Nephron (organoid): Measurements from ENCODE around the gene FAM8A1.

ENCODE experiments used
- H3K27ac Mint-ChIP-seq, 3 experiments: 2 replicates each; pipeline ENCODE4 v1.8.0; 2020; ENCODE audit warnings: mixed read lengths in 3 of 3, mild to moderate bottlenecking in 2 of 3, moderate library complexity in 1 of 3
- H3K27me3 Mint-ChIP-seq: 2 replicates; pipeline ENCODE4 v1.8.0; 2021; ENCODE audit warnings: low read depth, mild to moderate bottlenecking, moderate library complexity, mixed read lengths
- H3K36me3 Mint-ChIP-seq: 2 replicates; pipeline ENCODE4 v1.8.0; 2020; ENCODE audit warnings: low read depth, mixed read lengths
- H3K4me1 Mint-ChIP-seq: 2 replicates; pipeline ENCODE4 v1.8.0; 2020; ENCODE audit warnings: mixed read lengths
- H3K4me3 Mint-ChIP-seq, 3 experiments: 2 replicates each; pipeline ENCODE4 v1.8.0; 2020; ENCODE audit warnings: mild to moderate bottlenecking in 3 of 3, mixed read lengths in 3 of 3, moderate library complexity in 2 of 3
- H3K9me3 Mint-ChIP-seq: 2 replicates; pipeline ENCODE4 v1.8.0; 2020; ENCODE audit warnings: mixed read lengths
- CTCF ChIP-seq, 3 experiments: fragments of 200-600 bp; sonication (generic); IDR thresholded peaks; one replicate each; pipeline ENCODE4 v1.5.0; 2021; ENCODE audit warnings: antibody characterized with exemption in 3 of 3; ENCODE audit not compliant: unreplicated experiment in 3 of 3

Gene FAM8A1

GRCh38 chr6:17653198-17653882 is 53.2 kb downstream of the FAM8A1 start:
- H3K27ac Mint-ChIP-seq = no peak overlapping the region
- H3K4me1 Mint-ChIP-seq = peaks cover 5% of the 10 kb centered on the region
- TF ChIP-seq CTCF (IDR thresholded peaks at IDR 0.05; ENCODE audit: unreplicated experiment in 3 of 3) = no peak
- peaks cover 74% of the 10 kb centered on the region for H3K36me3 Mint-ChIP-seq
- H3K27me3 Mint-ChIP-seq = no peaks in the 10 kb centered on the region
- no peak overlapping the region for H3K4me3 Mint-ChIP-seq
- no peaks in the 10 kb centered on the region for H3K9me3 Mint-ChIP-seq

GRCh38 chr6:17656092-17656491 is 56.0 kb downstream of the FAM8A1 start:
- Mint-ChIP-seq H3K36me3 (peaks cover 74% of the 10 kb centered on the region), H3K4me3 (no peak overlapping the region), H3K9me3 (no peaks in the 10 kb centered on the region), H3K4me1 (no peaks in the 10 kb centered on the region), H3K27ac (no peak overlapping the region), H3K27me3 (no peaks in the 10 kb centered on the region)
- TF ChIP-seq CTCF (IDR thresholded peaks at IDR 0.05; ENCODE audit: unreplicated experiment in 3 of 3) = no peak

- Mint-ChIP-seq H3K27me3 (no peaks in the 10 kb centered on the region), H3K36me3 (peaks cover 79% of the 10 kb centered on the region), H3K27ac (no peak overlapping the region), H3K9me3 (no peaks in the 10 kb centered on the region), H3K4me1 (no peaks in the 10 kb centered on the region), H3K4me3 (no peak overlapping the region)
- TF ChIP-seq CTCF (IDR thresholded peaks at IDR 0.05; ENCODE audit: unreplicated experiment in 3 of 3) = no peak
Measured at GRCh38 chr6:17656644-17657043, 56.5 kb downstream of the FAM8A1 start.
